Measurements from ENCODE around the gene ELF3.
"Not testable (repeated sequence)": the region's sequence is repeated elsewhere in the genome, so short reads cannot be mapped to it uniquely, and the experiment has no call there.

ELF3 gene

GRCh38 chr1:202047977-202048376 is 37.6 kb downstream of the ELF3 start:
- Histone ChIP-seq H3K79me2 (ENCODE audit: control insufficient read depth, low read length) (no peaks in the 10 kb centered on the region; the same call in 1 of the 2 replicates), H3K4me1 (ENCODE audit: control insufficient read depth, low read length) (no peaks in the 10 kb centered on the region), H3K27ac (ENCODE audit: low read depth, low read length) (no peak overlapping the region), H4K20me1 (ENCODE audit: control insufficient read depth, insufficient read depth, low read depth, low read length) (no peaks in the 10 kb centered on the region), H3K4me3 (ENCODE audit: low read length) (no peak overlapping the region), H3K9me2 (replicated peaks; ENCODE audit: control insufficient read depth, low read length) (no peaks in the 10 kb centered on the region), H3K36me3 (ENCODE audit: control insufficient read depth, low read length) (no peaks in the 10 kb centered on the region), H3F3A (ENCODE audit: control insufficient read depth, insufficient read depth) (no peaks in the 10 kb centered on the region), H3K9me3 (ENCODE audit: control insufficient read depth, insufficient read depth, low read length) (no peaks in the 10 kb centered on the region), H3K27me3 (ENCODE audit: control insufficient read depth, low read length) (peaks cover 16% of the 10 kb centered on the region), H3K4me2 (ENCODE audit: low read length) (no peak overlapping the region)
- TF ChIP-seq CTCF (IDR thresholded peaks at IDR 0.05; ENCODE audit: low read depth, low read length, poor library complexity, severe bottlenecking) = no peak
- no peak for TF ChIP-seq EZH2phosphoT487 (IDR thresholded peaks at IDR 0.05; ENCODE audit: borderline replicate concordance, low read length)

- Histone ChIP-seq H3K27ac (ENCODE audit: low read depth, low read length) (no peak overlapping the region), H3K4me3 (ENCODE audit: low read length) (no peak overlapping the region), H3K36me3 (ENCODE audit: control insufficient read depth, low read length) (no peaks in the 10 kb centered on the region), H3K9me3 (ENCODE audit: control insufficient read depth, insufficient read depth, low read length) (no peaks in the 10 kb centered on the region), H3K9me2 (replicated peaks; ENCODE audit: control insufficient read depth, low read length) (no peaks in the 10 kb centered on the region), H3K4me1 (ENCODE audit: control insufficient read depth, low read length) (no peaks in the 10 kb centered on the region), H3F3A (ENCODE audit: control insufficient read depth, insufficient read depth) (no peaks in the 10 kb centered on the region), H4K20me1 (ENCODE audit: control insufficient read depth, insufficient read depth, low read depth, low read length) (no peaks in the 10 kb centered on the region), H3K27me3 (ENCODE audit: control insufficient read depth, low read length) (peaks cover 16% of the 10 kb centered on the region), H3K79me2 (ENCODE audit: control insufficient read depth, low read length) (no peaks in the 10 kb centered on the region; the same call in 1 of the 2 replicates), H3K4me2 (ENCODE audit: low read length) (no peak overlapping the region)
- TF ChIP-seq EZH2phosphoT487 (IDR thresholded peaks at IDR 0.05; ENCODE audit: borderline replicate concordance, low read length) = no peak
- no peak for TF ChIP-seq CTCF (IDR thresholded peaks at IDR 0.05; ENCODE audit: low read depth, low read length, poor library complexity, severe bottlenecking)
These were observed 38.7 kb downstream of the ELF3 start for GRCh38 chr1:202049129-202049528.

GRCh38 chr1:202054094-202054493 is 43.7 kb downstream of the ELF3 start:
- no peaks in the 10 kb centered on the region; the same call in 1 of the 2 replicates for H3K27me3 ChIP-seq (ENCODE audit: control insufficient read depth, low read length)
- TF ChIP-seq EZH2phosphoT487 (IDR thresholded peaks at IDR 0.05; ENCODE audit: borderline replicate concordance, low read length) (no peak), CTCF (IDR thresholded peaks at IDR 0.05; ENCODE audit: low read depth, low read length, poor library complexity, severe bottlenecking) (no peak)
- H3K4me2 ChIP-seq (ENCODE audit: low read length) = no peak overlapping the region
- no peaks in the 10 kb centered on the region for H4K20me1 ChIP-seq (ENCODE audit: control insufficient read depth, insufficient read depth, low read depth, low read length)
- no peaks in the 10 kb centered on the region; the same call in 1 of the 2 replicates for H3K79me2 ChIP-seq (ENCODE audit: control insufficient read depth, low read length)
- H3K4me1 ChIP-seq (ENCODE audit: control insufficient read depth, low read length) = no peaks in the 10 kb centered on the region
- H3K27ac ChIP-seq (ENCODE audit: low read depth, low read length) = no peak overlapping the region
- H3K36me3 ChIP-seq (ENCODE audit: control insufficient read depth, low read length) = no peaks in the 10 kb centered on the region
- H3K4me3 ChIP-seq (ENCODE audit: low read length) = no peak overlapping the region
- H3F3A ChIP-seq (ENCODE audit: control insufficient read depth, insufficient read depth) = no peaks in the 10 kb centered on the region
- H3K9me3 ChIP-seq (ENCODE audit: control insufficient read depth, insufficient read depth, low read length) = no peaks in the 10 kb centered on the region
- no peaks in the 10 kb centered on the region for H3K9me2 ChIP-seq (replicated peaks; ENCODE audit: control insufficient read depth, low read length)

GRCh38 chr1:202054673-202055072 is 44.3 kb downstream of the ELF3 start:
- H3K4me1 ChIP-seq (ENCODE audit: control insufficient read depth, low read length); H3K27ac ChIP-seq (ENCODE audit: low read depth, low read length); H3K79me2 ChIP-seq (ENCODE audit: control insufficient read depth, low read length); H3K27me3 ChIP-seq (ENCODE audit: control insufficient read depth, low read length); H3K4me2 ChIP-seq (ENCODE audit: low read length); H3K36me3 ChIP-seq (ENCODE audit: control insufficient read depth, low read length); H3F3A ChIP-seq (ENCODE audit: control insufficient read depth, insufficient read depth); H3K4me3 ChIP-seq (ENCODE audit: low read length); H4K20me1 ChIP-seq (ENCODE audit: control insufficient read depth, insufficient read depth, low read depth, low read length); H3K9me3 ChIP-seq (ENCODE audit: control insufficient read depth, insufficient read depth, low read length); H3K9me2 ChIP-seq (replicated peaks; ENCODE audit: control insufficient read depth, low read length): not testable (repeated sequence)
